ENCODE measurements around the gene LHPP.

Gene LHPP

DNA sequence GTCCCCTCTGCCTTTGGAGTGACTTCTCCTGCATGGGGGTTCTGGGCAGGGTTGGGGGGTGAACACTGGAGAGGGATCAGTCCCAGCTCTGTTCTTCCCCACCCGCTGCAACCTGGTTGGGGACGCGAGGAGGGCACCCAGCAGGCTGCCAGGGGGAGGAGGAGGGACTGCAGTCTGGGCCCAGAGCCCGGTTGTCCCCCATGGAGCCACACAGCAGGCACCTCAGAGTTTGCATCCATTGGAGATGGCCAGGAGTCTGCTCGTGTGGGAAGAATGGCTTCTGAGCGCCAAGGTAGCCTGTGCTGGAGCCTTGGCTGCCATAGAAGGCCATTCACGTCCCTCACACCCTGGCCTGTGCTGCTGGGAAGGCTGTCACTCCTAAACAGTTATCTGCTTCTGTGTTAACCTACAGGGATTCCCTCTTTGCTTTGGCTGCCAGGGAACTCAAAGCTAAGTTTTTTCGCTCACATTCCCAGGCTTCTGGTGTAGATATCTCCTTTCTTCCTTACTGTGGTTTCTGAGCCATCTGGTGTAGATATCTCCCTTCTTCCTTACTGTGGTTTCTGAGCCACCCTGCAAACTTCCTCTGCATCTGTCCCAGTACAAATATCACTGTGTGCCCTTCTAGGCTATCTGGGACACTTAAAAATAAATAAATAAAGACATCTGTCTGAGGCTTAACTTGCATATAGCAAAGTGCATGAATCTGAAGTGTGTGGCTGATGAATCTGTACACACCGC, 133.7 kb downstream of the LHPP start:
- DNase-seq (ENCODE audit: low read depth) = no peak

DNA sequence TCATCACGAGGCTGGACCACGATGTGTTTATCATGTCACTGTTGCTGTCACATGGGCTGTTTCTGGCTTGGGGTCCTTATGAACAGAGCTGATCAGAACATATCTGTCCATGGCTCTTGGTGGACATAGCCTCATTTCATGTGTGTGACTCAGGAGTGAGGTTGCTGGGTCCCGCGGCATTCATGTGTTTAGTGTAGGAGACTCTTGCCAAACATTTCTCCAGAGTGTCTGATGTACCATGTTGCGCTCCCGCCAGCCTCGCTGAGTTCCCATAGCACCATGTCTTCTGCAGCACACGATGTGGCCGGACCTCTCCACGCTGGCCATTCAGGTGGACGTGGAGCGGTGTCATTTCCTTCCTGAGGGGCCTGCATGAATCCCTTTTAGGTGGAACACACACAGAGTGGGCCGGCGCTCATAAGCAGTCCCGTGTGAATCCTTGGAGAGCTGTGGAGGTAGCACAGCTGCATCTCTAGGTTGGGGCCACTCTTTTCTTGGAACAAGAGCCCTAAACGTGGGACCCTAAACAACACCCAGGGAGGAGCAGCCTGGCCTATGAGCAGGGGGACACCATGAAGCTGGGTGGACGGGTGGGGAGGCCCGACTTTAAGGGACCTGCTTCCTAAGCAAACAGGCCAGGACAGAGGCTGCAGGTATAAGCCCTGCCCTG, 134.6 kb downstream of the LHPP start:
- no peak for DNase-seq (ENCODE audit: low read depth)

DNA sequence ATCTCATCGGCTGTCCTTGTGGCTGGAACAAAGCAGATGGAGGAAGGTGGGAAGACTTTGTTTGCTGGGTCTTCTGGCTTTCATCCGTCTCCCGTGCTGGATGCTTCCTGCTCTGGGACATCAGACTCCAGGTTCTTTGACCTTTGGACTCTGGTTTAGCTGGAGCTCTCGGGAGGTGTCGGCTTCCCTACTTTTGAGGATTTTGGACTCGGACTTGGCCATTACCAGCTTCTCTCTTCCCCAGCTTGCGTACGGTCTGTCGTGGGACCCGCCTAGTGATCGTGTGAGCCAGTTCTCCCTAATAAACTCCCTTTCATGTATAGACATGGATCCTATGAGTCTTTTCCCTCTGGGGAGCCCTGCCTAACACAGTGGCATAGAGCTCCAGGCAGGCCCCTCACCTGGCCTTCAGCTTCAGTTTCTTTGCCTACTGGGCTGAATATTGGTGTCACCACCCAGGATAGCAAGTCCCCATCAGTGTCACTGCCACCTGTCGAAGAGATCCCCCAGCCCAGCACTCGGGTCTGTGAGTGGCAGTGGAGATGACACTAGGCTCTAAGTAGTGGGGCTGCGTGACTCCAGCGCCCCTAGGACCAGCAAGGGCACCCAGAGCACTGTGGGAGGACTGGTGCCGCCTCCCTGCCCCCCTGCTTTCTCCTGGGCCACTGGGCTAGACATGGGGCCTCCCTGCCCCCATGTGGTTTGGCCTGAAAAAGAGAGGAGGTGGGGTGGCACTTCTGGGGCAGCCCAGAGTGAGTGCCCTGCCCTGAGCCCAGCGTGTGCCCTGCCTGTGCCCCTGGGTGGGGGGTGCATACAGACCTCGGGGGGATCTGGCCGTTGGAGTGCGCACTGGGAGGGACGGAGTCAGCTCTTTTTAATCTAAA, 135.6 kb downstream of the LHPP start:
- no peak for DNase-seq (ENCODE audit: low read depth)

DNA sequence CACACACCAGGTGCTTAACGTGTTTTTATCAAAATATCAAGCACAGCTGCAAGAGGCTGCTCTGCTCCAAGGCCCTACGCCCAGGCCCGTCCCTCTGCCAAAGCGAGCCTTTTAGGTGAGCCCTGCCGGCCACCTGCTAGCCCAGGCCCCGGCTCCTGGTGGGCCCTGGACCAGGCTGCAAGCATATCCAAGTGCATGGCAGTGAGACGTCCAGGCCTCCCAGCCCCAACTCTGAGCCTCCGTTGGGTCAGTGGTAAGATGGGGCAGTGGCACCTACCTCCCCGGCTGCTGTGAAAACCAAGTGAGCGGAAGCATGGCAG, 136.2 kb downstream of the LHPP start:
- no peak for DNase-seq (ENCODE audit: low read depth)

DNA sequence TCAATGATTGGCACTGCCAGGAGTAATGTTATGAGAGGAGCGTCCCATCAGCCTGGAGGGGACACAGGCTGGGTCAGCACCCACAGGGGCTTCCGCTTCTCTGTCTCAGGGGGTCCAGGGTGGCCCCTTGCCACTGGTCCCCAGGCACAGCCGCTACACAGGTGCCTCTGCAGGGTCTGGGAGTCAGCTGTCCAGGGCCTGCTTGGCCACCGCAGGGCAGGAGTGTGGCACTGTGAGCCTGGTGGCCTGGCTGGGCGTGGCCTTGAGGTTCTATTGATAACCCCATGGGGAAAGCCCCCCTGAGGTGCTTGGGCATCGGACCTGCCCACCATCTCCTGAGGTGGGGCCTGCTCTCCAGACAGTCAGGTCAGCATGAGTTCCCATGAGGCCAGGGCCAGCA, 136.6 kb downstream of the LHPP start:
- DNase-seq (ENCODE audit: low read depth) = no peak

DNA sequence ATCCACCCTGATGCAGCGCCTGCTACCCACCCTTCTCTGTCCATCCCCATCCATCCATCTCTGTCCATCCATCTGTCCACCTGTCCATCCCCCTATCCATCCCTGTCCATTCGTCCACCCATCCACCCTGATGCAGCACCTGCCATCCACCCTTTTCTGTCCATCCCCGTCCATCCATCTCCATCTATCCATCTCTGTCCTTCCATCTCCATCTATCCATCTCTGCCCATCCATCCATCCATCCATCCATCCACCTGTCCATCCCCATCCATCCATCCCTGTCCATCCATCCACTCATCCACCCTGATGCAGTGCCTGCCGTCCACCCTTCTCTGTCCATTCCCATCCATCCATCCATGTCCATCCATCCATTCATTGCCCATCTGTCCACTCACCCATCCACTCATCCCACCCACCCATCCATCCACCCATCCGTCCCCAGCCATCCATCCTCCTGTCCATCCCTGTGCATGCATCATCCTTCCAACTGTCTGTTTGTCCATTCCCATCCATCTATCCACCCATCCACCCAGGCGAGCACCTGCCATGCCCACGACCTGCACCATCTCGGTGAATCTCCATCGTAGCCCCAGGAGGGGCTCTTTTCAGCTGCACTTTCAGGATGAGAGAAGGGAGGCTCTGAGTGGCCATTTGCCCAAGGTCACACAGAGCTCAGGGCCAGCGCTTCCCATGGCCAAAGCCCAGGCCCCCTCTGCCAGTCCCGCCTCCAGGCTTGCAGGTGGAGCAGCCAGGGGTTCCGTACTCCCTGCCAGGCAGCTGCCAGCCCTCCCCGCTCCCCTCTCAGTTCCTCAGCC, 137.4 kb downstream of the LHPP start:
- no peak for DNase-seq (ENCODE audit: low read depth)

DNA sequence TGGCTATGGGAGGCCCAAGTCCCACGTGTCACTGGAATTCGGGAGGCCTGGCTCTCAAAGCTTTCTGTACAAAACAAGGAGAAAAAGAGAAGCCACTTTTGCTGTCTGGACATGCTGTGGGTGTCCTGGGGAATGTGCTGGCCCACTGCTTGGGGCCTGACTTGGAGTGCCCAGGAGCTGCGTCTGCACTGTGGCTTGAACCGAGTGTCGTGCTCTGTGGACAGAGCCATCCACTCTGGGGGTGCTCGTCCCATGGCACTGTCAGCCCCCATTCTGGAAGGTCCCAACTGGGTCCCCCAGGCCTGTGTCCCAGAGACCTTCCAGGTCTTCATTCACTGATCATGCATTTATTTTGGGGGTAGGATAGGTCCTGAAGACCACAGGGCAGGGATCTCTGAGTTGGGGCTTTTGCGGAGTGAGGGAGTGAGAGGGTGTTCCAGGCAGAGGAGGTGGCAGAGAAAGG, 138.0 kb downstream of the LHPP start:
- DNase-seq (ENCODE audit: low read depth) = no peak

DNA sequence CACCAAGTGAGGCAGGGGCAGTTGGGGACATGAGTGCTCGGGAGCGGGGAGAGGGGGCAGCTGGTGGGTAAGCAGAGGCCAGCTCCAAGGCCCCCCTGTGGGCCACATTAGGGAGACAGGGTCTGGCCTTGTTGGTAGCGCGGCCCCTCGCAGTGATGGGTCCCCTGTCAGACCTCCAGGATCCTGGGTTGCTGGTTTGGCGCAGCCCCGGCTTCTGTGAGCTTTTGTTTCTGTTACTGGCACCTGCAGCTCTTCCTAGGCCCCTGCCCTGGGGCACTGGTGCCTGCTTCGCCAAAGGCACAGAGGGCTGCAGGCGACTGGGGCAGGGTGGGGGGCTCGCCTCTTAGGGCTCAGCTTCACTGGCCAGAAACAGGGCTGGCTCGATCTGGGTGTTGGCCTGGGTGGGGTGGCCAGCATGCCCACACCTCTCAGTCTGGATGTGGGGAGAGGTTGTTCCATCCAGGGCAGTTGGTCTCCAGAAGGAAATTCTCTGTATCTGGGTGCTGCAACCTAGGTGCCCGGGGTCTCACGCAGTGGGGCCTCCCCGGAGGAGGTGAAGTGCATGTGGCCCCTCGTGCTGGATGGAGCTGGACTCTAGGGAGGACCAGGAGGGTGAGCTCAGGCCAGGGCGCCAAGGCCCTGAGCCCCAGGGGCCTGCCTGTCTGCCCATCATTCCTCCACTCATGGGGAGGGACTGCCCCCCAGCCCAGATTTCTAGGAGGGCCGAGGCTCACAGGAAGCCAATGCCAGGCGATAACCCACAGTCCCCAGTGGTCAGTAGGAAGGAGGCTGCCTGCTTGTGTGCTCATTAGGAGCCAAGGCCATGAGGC, 138.6 kb downstream of the LHPP start:
- no peak for DNase-seq (ENCODE audit: low read depth)

DNA sequence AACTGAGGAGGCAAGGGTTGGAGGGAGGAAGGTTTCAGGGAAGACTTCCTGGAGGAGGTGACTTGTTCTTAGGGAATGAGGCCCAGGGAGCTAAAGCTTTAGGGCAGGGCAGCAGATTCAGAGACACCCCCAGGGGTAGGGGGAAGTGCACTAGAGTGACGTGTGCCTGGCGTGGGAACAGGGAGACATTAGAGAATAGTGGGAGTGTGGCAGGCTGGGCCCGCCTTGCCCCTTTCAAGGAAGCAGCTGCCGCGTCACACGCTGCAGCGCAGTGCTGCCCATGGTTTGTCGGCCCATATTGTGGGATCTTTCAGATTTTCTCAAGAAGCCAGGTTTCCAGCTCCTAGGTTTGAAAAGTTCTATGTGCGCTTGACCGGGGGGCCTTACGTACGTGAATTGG, 139.4 kb downstream of the LHPP start:
- no peak for DNase-seq (ENCODE audit: low read depth)

DNA sequence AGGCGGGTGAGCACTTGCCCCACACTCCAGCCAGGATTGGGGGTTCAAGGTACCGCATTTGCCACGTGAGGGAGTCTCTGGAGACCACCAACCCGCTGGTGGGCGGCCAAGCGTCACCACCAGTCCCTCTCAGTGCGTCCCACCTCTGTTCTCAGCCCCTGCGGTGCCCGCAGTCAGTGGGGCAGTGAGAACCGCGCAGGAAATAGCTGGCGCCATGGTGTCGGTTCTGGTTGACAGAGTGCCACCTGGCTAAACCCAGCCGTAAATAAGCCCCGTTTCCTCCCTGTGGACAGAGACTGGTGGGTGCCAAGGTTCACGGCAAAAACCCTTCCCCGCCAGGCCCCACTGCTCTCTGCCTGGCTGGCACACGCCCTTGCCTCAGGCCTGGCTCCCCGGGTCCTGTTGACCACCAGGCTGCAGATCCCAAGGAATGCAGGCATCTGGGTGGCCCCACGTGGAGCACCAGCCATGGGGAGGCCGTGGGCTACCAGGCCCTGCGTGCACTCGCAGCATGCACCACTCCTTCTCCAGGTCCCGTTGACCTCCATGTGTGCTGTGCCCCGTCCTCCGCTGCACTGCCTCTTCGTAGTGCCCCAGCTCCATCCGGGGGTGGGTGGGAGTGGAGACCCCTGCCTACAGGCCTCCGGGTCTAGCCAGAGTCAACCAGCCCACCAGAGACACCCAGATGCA, 140.0 kb downstream of the LHPP start:
- DNase-seq (ENCODE audit: low read depth) = no peak

DNA sequence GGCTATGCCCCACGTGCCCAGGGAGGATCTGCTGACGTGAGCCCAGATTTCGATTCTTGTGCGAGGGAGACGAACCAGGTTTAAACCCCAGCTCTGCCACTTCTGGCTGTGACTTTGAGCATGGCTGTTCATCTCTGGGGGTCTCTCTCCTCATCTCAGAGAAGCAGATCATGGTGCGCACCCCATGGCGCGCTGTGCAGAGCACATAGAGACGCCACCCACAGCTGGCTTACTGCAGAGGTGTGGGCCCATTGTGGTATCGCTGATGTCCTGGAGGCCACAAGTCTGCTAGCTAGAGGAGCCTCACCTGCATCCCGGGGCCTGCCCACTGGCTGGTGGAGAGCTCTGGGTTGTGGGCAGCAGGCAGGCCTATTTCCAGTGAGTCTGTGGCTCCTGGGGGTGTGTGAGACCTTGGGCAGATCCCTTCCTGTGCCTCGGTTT, 140.5 kb downstream of the LHPP start:
- no peak for DNase-seq (ENCODE audit: low read depth)

DNA sequence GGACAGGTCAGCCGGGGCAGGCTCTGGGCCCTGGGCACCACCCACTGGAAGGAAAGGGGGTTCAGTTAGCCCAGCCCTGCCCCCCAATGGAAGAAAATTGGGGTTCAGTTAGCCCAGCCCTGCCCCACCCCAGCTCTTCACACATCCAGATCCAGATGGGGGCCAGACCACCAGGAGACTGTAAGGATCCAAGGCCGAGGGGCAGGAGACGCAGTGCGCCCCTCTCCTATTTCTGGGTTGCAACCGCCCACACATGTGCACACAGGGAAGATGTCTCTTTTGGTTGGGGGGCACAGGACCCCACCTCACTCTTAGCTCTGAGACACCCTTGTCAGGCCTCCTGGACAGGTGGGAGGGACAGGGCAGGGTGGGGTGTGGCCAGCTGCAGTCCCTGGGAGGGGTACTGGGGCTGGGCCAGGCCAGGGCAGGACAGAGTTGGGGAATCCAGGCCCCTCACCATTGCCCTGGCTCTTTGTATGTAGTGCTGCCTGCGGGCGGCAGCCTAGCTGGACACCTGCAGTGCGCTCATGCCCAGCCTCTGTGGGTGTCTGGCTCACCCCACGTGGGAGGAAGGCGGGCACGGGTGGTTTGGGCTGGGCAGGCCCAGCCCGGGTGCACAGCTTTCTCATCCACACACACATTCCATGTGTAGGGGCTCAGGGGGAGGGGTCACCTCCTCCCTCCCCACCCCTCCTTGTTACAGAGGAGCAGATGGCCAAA, 141.2 kb downstream of the LHPP start:
- no peak for DNase-seq (ENCODE audit: low read depth)

DNA sequence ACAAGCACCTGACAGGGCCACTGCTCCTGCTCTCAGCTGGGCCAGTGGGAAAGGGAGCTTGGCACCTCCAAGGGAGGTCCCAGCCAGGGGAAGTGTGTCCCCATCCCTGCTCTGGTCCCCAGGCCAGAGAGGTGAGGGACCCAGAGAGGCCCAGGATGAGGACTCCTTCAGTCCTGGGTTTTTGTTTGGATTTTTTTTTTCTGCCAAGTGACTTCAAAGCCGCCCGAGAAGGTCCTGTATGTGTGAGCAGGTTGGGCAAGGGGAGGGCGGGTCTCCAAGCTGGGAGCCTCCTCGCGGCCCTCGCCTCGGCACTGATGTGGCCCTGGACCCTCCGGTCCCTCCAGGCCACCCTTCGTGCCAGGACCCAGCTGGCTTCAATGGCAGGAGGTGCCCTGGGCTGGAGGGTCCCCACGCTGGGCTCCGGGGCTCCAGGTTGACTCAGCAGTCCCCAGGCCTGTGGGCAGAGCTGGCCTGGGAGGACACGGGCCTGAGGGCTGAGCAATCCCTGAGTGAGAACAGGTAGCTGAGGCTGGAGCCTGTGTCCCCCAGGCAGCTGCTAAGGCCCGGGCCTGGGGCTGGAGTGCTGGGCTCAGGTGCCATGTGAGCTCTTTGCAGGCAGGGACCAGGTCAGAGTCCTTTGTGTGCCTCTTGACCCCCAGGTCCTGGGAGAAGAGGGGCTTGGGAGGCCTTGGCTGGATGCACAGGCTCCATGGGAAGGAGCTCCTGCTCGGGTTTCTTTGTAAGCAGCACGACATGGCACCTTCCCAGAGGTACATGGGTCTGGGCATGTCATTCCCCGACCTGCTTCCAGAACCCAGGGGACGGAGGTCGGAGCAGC, 142.0 kb downstream of the LHPP start:
- DNase-seq (ENCODE audit: low read depth) = no peak

DNA sequence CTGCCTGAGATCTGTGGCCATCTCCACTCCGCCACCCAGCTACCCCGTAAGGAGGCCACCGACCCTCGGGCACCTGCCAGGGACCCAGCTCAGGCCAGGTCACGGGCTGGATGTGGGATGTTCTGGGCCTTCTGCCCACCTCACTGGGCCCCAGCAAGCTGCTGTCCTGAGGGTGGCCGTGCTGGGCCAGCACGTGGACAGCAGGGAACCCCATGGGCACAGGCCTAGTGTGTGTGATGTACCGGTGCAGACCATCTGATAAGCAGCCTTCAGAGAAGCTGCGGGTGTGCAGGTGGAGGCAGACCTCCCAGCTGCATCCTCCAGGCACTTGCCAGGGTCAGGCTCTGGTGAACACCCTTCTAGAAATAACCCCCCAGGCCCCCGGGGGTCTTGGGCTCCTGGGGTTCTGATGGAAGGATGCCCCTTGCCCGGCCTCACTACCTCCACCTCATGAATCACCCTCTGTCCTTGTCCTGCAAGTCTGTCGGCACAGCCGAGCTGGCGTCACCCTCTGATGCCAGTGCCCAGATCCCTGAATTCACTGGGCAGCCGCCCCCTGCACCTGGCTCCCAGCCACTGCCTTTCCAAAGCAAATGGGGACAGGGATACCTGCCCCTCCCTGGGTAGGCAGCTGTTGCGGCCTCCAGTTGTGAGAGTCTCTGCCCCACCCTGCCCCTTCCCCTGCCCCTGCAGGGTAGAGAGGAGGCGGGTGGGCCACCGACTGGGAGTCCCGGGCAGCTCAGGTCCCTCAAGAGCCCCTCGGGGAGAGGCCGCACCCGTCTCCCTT, 142.8 kb downstream of the LHPP start:
- no peak for DNase-seq (ENCODE audit: low read depth)

DNA sequence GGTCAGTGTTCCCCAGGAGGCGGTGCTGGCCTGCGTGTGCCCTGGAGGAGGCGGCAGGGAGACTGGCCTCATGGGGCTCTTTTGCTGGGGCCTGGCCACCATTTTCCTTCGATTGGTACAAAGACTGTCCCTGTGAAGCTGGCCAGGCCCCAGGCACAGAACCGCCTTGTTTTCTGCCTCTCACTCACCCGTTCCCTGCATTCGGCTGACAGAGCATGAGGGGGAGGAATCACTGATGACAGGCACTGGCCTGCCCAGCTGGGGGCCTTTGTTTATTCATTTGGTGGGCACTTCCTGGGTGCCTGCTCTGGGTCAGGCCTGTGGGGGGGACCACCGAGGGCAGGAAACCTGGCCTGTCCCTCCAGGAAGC, 143.4 kb downstream of the LHPP start:
- DNase-seq (ENCODE audit: low read depth) = no peak

DNA sequence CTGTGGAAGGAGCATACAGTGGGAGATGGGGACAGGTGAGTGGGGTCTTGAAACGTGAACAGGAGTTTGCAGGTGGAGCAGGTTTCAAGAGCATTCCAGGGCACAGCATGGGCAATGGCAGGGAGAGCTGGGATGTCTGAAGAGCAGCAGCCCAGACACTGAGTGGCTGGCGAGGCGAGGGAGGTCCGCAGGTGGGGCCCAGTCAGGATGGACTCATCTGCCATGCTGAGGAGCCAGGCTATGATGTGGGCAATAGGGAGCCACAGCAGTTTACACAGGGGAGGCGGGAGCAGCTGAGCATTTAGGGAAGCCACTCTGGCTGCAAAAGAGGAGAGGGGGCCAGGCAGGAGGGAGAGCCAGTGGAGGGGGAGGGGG, 143.8 kb downstream of the LHPP start:
- DNase-seq (ENCODE audit: low read depth) = no peak

DNA sequence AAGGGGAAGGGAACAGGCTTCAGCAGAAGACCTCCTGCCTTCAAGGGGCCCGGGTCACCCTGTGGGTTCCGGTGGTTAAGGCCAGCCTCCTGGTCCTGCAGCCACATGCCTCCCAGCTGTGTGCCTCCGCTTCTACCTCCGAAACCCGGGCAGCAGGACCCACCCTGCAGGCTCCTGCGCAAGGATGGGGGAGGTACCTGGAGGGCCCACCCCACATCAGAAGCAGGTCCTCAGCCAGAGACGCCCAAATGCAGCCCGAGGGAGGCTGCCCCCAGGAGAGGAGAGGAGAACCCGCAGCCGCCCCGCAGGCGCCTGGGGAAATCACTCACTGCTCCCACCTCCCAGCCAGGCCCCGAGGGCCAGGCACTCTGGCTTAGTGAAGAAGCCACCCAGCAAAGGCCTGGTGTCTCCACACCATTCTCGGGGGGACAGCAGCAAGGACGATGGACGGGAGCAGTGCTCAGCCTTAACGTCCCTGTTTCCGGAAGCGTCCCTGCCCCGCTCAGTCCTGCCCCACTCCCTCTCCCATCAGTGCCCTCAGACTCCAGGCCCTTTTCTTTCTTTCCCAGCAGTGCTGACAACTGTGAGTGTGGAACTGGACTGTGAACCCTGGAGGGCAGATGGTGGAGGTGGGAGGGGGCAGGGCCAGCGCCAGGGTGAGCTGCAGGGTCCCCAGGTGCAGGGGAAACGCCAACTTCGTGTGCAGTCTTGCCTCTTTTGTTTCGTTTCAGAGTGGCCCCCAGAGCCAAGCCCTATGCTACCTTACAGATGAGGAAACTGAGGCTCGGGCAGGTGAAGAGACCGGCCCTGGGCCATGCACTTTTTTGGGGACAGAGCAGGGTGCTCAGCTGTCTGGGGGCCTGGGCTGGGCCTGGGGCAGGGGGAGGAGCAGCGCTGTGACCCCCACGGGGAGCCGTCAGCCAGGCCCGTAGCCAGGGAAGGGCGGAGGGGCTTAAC, 144.5 kb downstream of the LHPP start:
- DNase-seq (ENCODE audit: low read depth) = no peak

Measured in activated gamma-delta T cell treated with anti-CD3 and anti-CD28 coated beads, Interleukin-2, amount 50 U/mL, for 16 hours (primary cell).